Measurements from ENCODE around the gene CD99L2.

DNA sequence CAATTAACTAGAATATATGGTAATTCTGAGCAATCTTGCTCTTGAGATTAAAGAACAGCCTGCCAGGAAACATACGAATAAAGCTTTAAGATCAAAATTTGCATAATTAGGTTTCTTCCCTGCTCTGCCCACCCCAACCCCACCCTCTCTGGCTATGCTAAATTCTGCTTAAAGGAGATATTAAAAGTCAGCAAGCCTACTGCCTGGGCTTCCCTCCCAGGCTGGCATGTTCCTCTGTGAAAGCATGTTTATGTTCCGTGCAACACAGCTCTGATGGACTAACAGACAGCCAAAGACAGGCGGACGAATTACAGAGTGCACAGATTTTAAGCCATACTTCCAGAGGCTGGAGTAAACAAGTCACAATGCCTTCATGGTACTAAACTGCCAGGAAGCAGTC is 28.4 kb downstream of the CD99L2 start:
- TF ChIP-seq, protein P1, sequence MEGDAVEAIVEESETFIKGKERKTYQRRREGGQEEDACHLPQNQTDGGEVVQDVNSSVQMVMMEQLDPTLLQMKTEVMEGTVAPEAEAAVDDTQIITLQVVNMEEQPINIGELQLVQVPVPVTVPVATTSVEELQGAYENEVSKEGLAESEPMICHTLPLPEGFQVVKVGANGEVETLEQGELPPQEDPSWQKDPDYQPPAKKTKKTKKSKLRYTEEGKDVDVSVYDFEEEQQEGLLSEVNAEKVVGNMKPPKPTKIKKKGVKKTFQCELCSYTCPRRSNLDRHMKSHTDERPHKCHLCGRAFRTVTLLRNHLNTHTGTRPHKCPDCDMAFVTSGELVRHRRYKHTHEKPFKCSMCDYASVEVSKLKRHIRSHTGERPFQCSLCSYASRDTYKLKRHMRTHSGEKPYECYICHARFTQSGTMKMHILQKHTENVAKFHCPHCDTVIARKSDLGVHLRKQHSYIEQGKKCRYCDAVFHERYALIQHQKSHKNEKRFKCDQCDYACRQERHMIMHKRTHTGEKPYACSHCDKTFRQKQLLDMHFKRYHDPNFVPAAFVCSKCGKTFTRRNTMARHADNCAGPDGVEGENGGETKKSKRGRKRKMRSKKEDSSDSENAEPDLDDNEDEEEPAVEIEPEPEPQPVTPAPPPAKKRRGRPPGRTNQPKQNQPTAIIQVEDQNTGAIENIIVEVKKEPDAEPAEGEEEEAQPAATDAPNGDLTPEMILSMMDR (IDR thresholded peaks at IDR 0.05): no peak
- TF ChIP-seq POLR2A (IDR thresholded peaks at IDR 0.05): no peak

Data from uterus (tissue), 2 donors.